GM23338 (cell line): ENCODE results near the gene CIDEB. TPM values are rescaled to one million over a fixed set of nuclear protein-coding genes. Genes with fewer than 3 reads are reported as not detected.

Experiments
- ATAC-seq: fragments of 200-7000 bp; cut with Tn5 transposase; 3 replicates; pipeline ENCODE4 v1.9.1; 2020
- DNase-seq: peaks from one replicate; pipeline ENCODE4 v3.0.0-alpha.2; 2015; ENCODE audit warnings: low spot score
- H2AFZ ChIP-seq: fragments of 200-600 bp; sonication (generic); 2 replicates; pipeline ENCODE4 v1.8.0; 2016; ENCODE audit warnings: antibody characterized with exemption, mild to moderate bottlenecking, moderate library complexity
- H3F3A ChIP-seq: fragments of 200-600 bp; sonication (generic); replicated peaks from 2 replicates; pipeline ENCODE4 v1.8.0; 2017; ENCODE audit warnings: antibody characterized with exemption, mixed run types, low read depth
- H3K27ac ChIP-seq: fragments of 200-600 bp; sonication (generic); 2 replicates; pipeline ENCODE4 v1.6.1; 2016; ENCODE audit warnings: low read depth
- H3K27me3 ChIP-seq: fragments of 200-600 bp; sonication (generic); 2 replicates; pipeline ENCODE4 v1.8.0; 2016; ENCODE audit warnings: mild to moderate bottlenecking, mixed run types, moderate library complexity; ENCODE audit not compliant: insufficient read depth
- H3K36me3 ChIP-seq: fragments of 200-600 bp; sonication (generic); 2 replicates; pipeline ENCODE4 v1.8.0; 2016; ENCODE audit warnings: mild to moderate bottlenecking; ENCODE audit not compliant: insufficient read depth
- H3K4me1 ChIP-seq: fragments of 200-600 bp; sonication (generic); 2 replicates; pipeline ENCODE4 v1.8.0; 2016; ENCODE audit warnings: mild to moderate bottlenecking, moderate library complexity; ENCODE audit not compliant: insufficient read depth
- H3K4me2 ChIP-seq: fragments of 200-600 bp; sonication (generic); 2 replicates; pipeline ENCODE4 v1.7.1; 2017; ENCODE audit warnings: mixed run types
- H3K4me3 ChIP-seq: fragments of 200-600 bp; sonication (generic); 2 replicates; pipeline ENCODE4 v1.6.1; 2016; ENCODE audit warnings: mixed run types
- H3K79me2 ChIP-seq: fragments of 200-600 bp; sonication (generic); replicated peaks from 2 replicates; pipeline ENCODE4 v1.8.0; 2017; ENCODE audit warnings: mild to moderate bottlenecking; ENCODE audit not compliant: insufficient read depth
- H3K9me2 ChIP-seq: fragments of 200-600 bp; sonication (generic); 2 replicates; pipeline ENCODE4 v1.8.0; 2017; ENCODE audit not compliant: insufficient read depth
- H4K20me1 ChIP-seq: fragments of 200-600 bp; sonication (generic); replicated peaks from 2 replicates; pipeline ENCODE4 v1.8.0; 2017; ENCODE audit warnings: mild to moderate bottlenecking; ENCODE audit not compliant: insufficient read depth
- H3K27ac Mint-ChIP-seq: 2 replicates; pipeline ENCODE4 v1.8.0; 2020; ENCODE audit warnings: inconsistent platforms, mild to moderate bottlenecking, moderate library complexity, mixed read lengths
- H3K27me3 Mint-ChIP-seq: 3 replicates; pipeline ENCODE4 v1.8.0; 2022; ENCODE audit warnings: low read depth, mild to moderate bottlenecking, moderate library complexity, mixed read lengths, inconsistent platforms; ENCODE audit not compliant: insufficient read depth, poor library complexity
- H3K36me3 Mint-ChIP-seq: 3 replicates; pipeline ENCODE4 v1.8.0; 2021; ENCODE audit warnings: low read depth, mild to moderate bottlenecking, inconsistent platforms, moderate library complexity, mixed read lengths
- H3K4me1 Mint-ChIP-seq: 3 replicates; pipeline ENCODE4 v1.8.0; 2020; ENCODE audit warnings: mild to moderate bottlenecking, inconsistent platforms, mixed read lengths
- H3K4me3 Mint-ChIP-seq: 3 replicates; pipeline ENCODE4 v1.8.0; 2021; ENCODE audit warnings: moderate library complexity, mild to moderate bottlenecking, inconsistent platforms, mixed read lengths
- H3K9me3 Mint-ChIP-seq: 3 replicates; pipeline ENCODE4 v1.8.0; 2020; ENCODE audit warnings: moderate library complexity, mild to moderate bottlenecking, inconsistent platforms, mixed read lengths
- CREB1 ChIP-seq: fragments of 250-450 bp; sonication (Bioruptor Pico); IDR thresholded peaks from 2 replicates; pipeline ENCODE4 v1.5.0; 2020; ENCODE audit warnings: low read depth, mild to moderate bottlenecking, moderate library complexity
- CTCF ChIP-seq, 2 experiments: fragments of 200-600 bp in 1 of 2; sonication (generic) in 1 of 2; conservative IDR thresholded peaks; 2 replicates each; pipeline versions ENCODE4 v1.5.1 to v1.6.1; 2016 to 2017; ENCODE audit warnings: antibody characterized with exemption in 2 of 2, low read depth in 2 of 2, mild to moderate bottlenecking in 2 of 2, moderate library complexity in 1 of 2
- ETS1 ChIP-seq: IDR thresholded peaks from 2 replicates; pipeline ENCODE4 v1.6.1; 2016; ENCODE audit warnings: antibody characterized with exemption
- EZH2 ChIP-seq: fragments of 200-600 bp; sonication (generic); IDR thresholded peaks from one replicate; pipeline ENCODE4 v1.8.0; 2017; ENCODE audit warnings: antibody characterized with exemption, mild to moderate bottlenecking, low read depth; ENCODE audit not compliant: unreplicated experiment
- EZH2phosphoT487 ChIP-seq: fragments of 200-600 bp; sonication (generic); IDR thresholded peaks from one replicate; pipeline ENCODE4 v1.8.1; 2018; ENCODE audit warnings: antibody characterized with exemption; ENCODE audit not compliant: unreplicated experiment
- JUNB ChIP-seq: IDR thresholded peaks from one replicate; pipeline ENCODE4 v1.6.1; 2016; ENCODE audit warnings: antibody characterized with exemption; ENCODE audit not compliant: unreplicated experiment
- NANOG ChIP-seq: IDR thresholded peaks from 2 replicates; pipeline ENCODE4 v1.6.1; 2016; ENCODE audit warnings: antibody characterized with exemption, borderline replicate concordance
- POLR2AphosphoS5 ChIP-seq: IDR thresholded peaks from 2 replicates; pipeline ENCODE4 v1.6.1; 2016; ENCODE audit warnings: antibody characterized with exemption, low read depth
- STAT1 ChIP-seq: IDR thresholded peaks from one replicate; pipeline ENCODE4 v1.6.1; 2016; ENCODE audit warnings: antibody characterized with exemption; ENCODE audit not compliant: unreplicated experiment
- ZNF114 ChIP-seq: fragments of 250-450 bp; sonication (Bioruptor Pico); IDR thresholded peaks from 2 replicates; pipeline ENCODE4 v1.5.0; 2020; ENCODE audit warnings: mild to moderate bottlenecking, moderate library complexity
- ZNF331 ChIP-seq: fragments of 250-450 bp; sonication (Bioruptor Pico); IDR thresholded peaks from 2 replicates; pipeline ENCODE4 v1.5.0; 2020; ENCODE audit warnings: low read depth, mild to moderate bottlenecking, moderate library complexity
- ZNF462 ChIP-seq: fragments of 250-450 bp; sonication (Bioruptor Pico); IDR thresholded peaks from 2 replicates; pipeline ENCODE4 v1.5.0; 2020; ENCODE audit warnings: mild to moderate bottlenecking, moderate library complexity
- polyA plus RNA-seq: library from polyadenylated mRNA; unstranded; fragments of >200 nt; fragmentation: Nextera tagmentation; extraction: Ambion mirVana; gene quantifications from 2 replicates; pipeline ENCODE4 v1.2.1, GENCODE V29; 2016
- total RNA-seq: library from RNA; depleted of rRNA; stranded (reverse); fragments of >200 nt; shearing (Covaris generic); gene quantifications from 2 replicates; pipeline ENCODE4 v1.2.3, GENCODE V29; 2014
- TF ChIP-seq, protein P1 (sequence below): IDR thresholded peaks from one replicate; pipeline ENCODE4 v1.6.1; 2018; ENCODE audit warnings: antibody characterized with exemption; ENCODE audit not compliant: unreplicated experiment

The CIDEB gene
- total and polyA plus RNA-seq, 2 experiments from 2014 or later: 3.4 to 4.6 TPM

DNA sequence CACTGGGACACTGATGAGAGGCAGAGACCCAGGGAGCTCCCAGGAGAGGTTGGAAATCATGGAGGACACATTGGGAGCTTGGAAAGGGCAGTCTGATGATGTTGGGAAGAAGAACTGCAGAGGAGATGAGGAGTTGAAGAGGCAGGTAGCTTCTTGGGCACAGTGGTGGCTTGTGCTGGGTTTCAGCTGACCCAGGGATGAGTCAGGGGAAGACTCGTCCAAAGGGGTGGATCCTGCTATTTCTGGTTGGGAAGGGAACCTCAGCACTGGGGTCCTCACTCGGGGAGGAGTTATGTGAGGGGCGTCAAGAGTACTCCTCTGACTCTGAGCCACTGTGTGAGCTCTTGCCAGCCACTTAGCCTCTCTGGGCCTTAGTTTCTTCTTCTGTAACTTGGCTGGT lies 15.6 kb upstream of the CIDEB start:
- H3K4me3 ChIP-seq: no peak overlapping the region
- no peaks in the 10 kb centered on the region for H3K36me3 ChIP-seq
- H2AFZ ChIP-seq: no peak overlapping the region
- TF ChIP-seq STAT1 (no peak), ZNF331 (CRISPR knock-in tag) (no peak), CTCF (conservative IDR thresholded peaks at IDR 0.05; ENCODE audit: low read depth in 2 of 2) (no peak), NANOG (no peak), CREB1 (CRISPR knock-in tag) (no peak), ZNF462 (CRISPR knock-in tag) (no peak), EZH2phosphoT487 (no peak), ZNF114 (CRISPR knock-in tag) (no peak), JUNB (no peak), EZH2 (no peak), POLR2AphosphoS5 (no peak), ETS1 (no peak)
- TF ChIP-seq, protein P1, sequence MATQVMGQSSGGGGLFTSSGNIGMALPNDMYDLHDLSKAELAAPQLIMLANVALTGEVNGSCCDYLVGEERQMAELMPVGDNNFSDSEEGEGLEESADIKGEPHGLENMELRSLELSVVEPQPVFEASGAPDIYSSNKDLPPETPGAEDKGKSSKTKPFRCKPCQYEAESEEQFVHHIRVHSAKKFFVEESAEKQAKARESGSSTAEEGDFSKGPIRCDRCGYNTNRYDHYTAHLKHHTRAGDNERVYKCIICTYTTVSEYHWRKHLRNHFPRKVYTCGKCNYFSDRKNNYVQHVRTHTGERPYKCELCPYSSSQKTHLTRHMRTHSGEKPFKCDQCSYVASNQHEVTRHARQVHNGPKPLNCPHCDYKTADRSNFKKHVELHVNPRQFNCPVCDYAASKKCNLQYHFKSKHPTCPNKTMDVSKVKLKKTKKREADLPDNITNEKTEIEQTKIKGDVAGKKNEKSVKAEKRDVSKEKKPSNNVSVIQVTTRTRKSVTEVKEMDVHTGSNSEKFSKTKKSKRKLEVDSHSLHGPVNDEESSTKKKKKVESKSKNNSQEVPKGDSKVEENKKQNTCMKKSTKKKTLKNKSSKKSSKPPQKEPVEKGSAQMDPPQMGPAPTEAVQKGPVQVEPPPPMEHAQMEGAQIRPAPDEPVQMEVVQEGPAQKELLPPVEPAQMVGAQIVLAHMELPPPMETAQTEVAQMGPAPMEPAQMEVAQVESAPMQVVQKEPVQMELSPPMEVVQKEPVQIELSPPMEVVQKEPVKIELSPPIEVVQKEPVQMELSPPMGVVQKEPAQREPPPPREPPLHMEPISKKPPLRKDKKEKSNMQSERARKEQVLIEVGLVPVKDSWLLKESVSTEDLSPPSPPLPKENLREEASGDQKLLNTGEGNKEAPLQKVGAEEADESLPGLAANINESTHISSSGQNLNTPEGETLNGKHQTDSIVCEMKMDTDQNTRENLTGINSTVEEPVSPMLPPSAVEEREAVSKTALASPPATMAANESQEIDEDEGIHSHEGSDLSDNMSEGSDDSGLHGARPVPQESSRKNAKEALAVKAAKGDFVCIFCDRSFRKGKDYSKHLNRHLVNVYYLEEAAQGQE: no peak
- H3K27me3 Mint-ChIP-seq: peaks cover 19% of the 10 kb centered on the region
- H3K9me3 Mint-ChIP-seq: no peaks in the 10 kb centered on the region
- DNase-seq: no peak
- no peak overlapping the region for H3K27ac ChIP-seq
- H3K4me2 ChIP-seq: no peak overlapping the region
- H3K4me3 Mint-ChIP-seq: no peak overlapping the region
- H3K27ac Mint-ChIP-seq: no peak overlapping the region
- H4K20me1 ChIP-seq: no peaks in the 10 kb centered on the region
- no peak for ATAC-seq
- H3K4me1 ChIP-seq: no peaks in the 10 kb centered on the region
- H3K36me3 Mint-ChIP-seq: no peaks in the 10 kb centered on the region; the same call in 2 of the 3 replicates
- H3K79me2 ChIP-seq: no peaks in the 10 kb centered on the region
- peaks cover 33% of the 10 kb centered on the region for H3K27me3 ChIP-seq
- H3F3A ChIP-seq: no peaks in the 10 kb centered on the region
- H3K9me2 ChIP-seq: no peaks in the 10 kb centered on the region
- peaks cover 2% of the 10 kb centered on the region; the same call in 1 of the 3 replicates for H3K4me1 Mint-ChIP-seq
